ENCODE measurements around the gene UBAP2. TPM values are rescaled to one million over a fixed set of nuclear protein-coding genes. Genes with fewer than 3 reads are reported as not detected.
"Not testable (repeated sequence)": the region's sequence is repeated elsewhere in the genome, so short reads cannot be mapped to it uniquely, and the experiment has no call there.

UBAP2 gene
- polyA plus RNA-seq, 3 donors, result 38.9 to 45.5 (median 44.6) TPM

GRCh38 chr9:33988219-33988890 lies 60.3 kb downstream of the UBAP2 start:
- DNase-seq, result no peak

GRCh38 chr9:33976414-33976813 lies 72.3 kb downstream of the UBAP2 start:
- no peak for DNase-seq

GRCh38 chr9:33972698-33973097 lies 76.0 kb downstream of the UBAP2 start:
- DNase-seq, result no peak

GRCh38 chr9:33964086-33964768 lies 84.5 kb downstream of the UBAP2 start:
- no peak for DNase-seq

GRCh38 chr9:33962468-33962867 lies 86.2 kb downstream of the UBAP2 start:
- DNase-seq, result not testable (repeated sequence)

- DNase-seq, result no peak
Measured at GRCh38 chr9:33959725-33960124, 89.0 kb downstream of the UBAP2 start.

- DNase-seq, result no peak
Measured at GRCh38 chr9:33956544-33956943, 92.1 kb downstream of the UBAP2 start.

GRCh38 chr9:33952066-33952465 lies 96.6 kb downstream of the UBAP2 start:
- DNase-seq, result no peak

GRCh38 chr9:33950371-33950770 lies 98.3 kb downstream of the UBAP2 start:
- DNase-seq, result no peak

GRCh38 chr9:33946779-33947535 lies 101.7 kb downstream of the UBAP2 start:
- DNase-seq, result no peak

GRCh38 chr9:33943389-33943788 lies 105.3 kb downstream of the UBAP2 start:
- no peak for DNase-seq

- no peak for DNase-seq
Measured at GRCh38 chr9:33942471-33943083, 106.1 kb downstream of the UBAP2 start.

- no peak for DNase-seq
Measured at GRCh38 chr9:33939924-33940874, 108.5 kb downstream of the UBAP2 start.

- DNase-seq, result no peak
Measured at GRCh38 chr9:33934188-33934878, 114.4 kb downstream of the UBAP2 start.

- no peak for DNase-seq
Measured at GRCh38 chr9:33932078-33932807, 116.4 kb downstream of the UBAP2 start.

- no peak for DNase-seq
Measured at GRCh38 chr9:33931326-33931725, 117.4 kb downstream of the UBAP2 start.

GRCh38 chr9:33927694-33928093 lies 121.0 kb downstream of the UBAP2 start:
- no peak for DNase-seq

- DNase-seq, result no peak
Measured at GRCh38 chr9:33926746-33927485, 121.8 kb downstream of the UBAP2 start.

Data from renal pelvis (tissue), 4 donors.